SW 1271 (cell line): Measurements from ENCODE around the gene RALB.

Experiments used
- DNase-seq, 2 experiments: peaks; one replicate each; lab custom pipeline; 2025; lab: John Stamatoyannopoulos, UW

Gene RALB, protein sequence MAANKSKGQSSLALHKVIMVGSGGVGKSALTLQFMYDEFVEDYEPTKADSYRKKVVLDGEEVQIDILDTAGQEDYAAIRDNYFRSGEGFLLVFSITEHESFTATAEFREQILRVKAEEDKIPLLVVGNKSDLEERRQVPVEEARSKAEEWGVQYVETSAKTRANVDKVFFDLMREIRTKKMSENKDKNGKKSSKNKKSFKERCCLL

DNA sequence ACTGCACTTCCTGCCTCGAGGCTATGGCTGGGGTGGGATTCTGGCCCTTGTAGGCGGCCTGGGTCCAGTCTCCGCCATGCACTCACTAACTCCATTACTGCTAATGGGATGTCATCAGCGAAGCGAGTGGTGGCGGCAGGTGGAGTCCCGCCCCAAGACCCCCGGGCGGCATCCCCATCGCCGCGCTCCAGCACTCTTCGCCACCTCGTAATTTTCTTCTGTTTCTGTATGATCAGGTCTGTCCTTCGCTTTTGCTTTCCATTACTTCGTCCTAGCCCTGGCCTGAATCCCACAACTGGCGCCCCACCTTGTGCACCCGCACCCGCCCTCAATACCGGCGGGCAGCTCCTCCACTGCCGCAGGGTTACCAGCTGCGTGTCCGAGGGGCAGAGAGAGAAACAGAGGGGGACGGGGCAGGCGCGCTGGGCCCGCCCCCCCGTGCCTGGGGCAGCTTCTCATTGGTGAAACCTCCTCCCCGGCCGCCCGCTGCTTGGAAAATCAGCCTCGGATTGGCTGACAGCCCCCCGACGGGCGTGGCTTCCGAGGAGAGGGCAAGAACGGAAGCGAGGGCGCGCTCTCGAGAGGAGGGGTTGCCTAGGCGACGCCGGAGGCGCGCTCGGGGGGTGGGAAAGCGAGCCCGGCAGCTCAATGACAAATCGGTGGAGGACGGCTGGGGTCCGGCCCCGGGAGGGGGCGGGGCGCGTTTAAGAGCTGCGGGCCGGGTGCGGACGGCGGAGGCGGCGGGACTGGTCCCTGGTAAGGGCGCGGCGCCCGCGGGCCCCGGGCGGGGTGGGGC lies at the start of gene RALB:
Gene RALB, plus strand, starts transcription at position 628 of the 796 bp plus-strand sequence. CDS start 25,813 bp downstream, outside the sequence.
- peak; percentile 95 for DNase-seq

DNA sequence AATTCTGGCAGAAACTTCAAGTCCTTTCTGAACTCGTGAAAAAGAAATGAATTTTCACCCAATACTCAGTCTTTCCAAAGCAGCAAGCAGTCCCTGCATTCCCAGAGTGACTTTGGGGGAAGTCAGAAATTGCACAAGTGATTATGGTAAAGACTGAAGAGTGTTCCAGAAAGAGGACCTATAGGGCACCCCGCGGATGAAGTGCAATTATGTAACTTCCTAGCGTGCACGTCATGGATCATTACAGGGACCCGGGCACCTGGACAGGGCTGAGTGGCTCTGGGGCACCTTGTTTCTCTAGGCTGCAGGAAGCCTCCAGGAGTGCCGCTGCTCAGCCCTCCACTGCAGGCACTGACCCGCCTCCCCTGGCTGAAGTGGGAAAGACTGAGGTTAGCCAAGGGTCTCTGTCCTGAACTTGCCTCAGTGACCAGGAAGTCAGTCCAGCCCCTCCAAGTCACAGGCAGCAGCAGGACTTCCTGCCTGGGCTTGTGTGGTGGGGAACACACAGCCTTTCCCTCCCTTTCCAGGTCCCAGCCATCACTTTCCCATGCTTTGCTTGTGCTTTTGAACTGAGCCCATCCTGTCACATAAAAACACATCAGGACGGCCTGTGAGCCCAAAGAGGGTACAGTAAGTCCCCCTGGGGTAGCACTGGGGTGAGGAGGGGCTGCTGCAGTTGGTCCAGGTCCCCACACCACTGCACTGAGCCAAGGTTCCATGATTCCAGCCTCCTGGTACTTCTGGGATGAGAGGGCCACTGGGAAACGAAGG lies 49.2 kb upstream of the RALB start:
- no peak for DNase-seq

DNA sequence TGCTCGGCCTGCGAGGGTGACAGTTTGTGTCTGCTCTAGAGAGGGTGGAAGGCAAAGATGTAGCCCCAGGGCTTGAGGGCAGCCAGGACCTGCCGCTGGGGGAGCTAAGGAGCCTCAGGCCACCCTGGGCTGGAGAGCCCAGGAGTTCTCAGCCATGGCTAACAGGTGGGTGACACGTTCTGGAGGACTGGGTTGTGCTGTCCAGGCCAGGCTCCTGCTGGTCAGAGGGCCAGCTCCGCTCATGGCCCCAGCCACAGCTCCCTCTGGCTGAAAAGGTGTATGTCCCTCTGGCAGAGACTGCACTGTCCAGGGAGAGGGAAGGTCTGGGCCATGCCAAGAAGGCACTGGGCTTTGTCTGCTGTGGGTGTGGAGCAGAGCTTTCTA lies 48.6 kb upstream of the RALB start:
- DNase-seq = no peak

DNA sequence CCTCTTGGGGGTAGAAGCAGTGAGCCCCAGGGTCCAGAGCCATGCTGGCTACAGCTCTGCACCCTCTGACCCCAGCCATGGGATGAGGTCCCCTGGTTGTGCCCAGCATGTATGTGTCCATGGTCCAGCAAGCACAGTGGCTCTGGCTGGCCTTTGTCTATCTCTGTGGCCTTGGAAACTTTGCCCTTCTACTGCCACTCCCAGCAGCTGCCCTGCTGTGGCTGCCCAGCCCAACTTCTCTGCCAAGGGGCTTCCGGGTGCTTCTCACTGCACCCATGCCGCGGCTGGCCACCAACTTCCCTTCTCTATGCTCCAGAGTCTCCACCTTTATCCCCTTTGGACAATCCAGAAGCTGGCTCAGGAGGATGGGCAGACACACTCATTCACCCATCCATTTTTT lies 48.2 kb upstream of the RALB start:
- DNase-seq = no peak

DNA sequence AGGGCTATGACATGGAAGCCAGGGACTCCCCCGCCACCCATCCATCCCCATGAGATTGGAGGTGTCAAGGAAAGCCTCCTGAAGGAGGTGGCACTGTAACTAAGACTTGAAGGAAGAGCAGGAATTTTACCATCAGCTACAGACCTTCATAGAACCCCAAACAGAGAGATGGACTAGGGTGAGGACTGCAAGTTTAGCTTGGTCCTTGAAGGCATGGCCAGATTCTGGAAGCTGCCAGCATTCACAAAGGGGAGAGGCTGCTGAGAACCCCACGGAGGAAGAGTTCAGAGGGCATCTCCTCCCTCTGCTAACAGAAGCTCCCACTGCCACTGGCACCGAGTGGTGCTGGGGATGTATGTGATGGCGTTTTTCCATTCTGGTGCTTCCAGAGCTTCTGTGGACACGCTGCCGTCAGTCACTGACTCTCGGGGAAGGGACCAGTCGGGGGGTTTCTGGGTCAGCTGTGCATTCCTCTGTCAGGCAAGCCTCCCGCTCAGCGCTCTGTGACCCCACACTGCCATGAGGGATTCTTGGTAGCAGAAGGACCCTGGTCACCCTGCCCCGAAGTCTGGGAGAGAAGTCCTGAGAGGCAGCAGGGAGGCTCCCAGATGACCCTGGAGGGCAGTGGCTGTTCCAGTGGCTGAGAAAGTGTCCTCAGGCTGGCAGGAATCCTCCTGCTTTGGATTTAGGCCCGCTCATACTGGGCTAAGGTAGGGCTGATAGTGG lies 47.5 kb upstream of the RALB start:
- DNase-seq = no peak

DNA sequence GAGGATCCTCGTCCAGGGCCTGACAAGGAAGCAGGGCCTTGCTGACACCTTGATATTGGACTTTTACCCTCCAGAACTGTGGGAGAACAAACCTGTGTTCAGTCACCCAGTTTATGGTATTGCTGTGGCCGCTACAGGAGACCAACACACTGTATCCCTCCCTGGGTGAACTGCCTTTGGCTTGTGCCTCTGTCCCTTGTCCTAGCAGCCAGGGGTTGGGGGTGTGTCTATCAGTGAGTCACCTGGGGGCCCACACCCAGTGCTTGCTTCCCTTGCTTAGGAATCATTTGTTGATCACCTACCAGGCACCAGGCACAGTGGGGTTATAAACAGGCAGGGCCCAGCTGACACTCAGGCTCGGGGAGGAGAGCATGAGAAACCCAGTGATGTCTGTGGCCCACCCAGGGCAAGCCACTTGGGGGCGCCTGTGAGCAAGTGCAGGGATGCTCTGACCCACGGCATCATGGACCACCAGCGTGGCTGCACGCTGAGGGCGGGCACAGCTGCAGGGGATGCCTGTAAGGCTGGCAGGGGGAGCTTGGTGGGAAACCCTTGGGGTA lies 46.5 kb upstream of the RALB start:
- no peak for DNase-seq

DNA sequence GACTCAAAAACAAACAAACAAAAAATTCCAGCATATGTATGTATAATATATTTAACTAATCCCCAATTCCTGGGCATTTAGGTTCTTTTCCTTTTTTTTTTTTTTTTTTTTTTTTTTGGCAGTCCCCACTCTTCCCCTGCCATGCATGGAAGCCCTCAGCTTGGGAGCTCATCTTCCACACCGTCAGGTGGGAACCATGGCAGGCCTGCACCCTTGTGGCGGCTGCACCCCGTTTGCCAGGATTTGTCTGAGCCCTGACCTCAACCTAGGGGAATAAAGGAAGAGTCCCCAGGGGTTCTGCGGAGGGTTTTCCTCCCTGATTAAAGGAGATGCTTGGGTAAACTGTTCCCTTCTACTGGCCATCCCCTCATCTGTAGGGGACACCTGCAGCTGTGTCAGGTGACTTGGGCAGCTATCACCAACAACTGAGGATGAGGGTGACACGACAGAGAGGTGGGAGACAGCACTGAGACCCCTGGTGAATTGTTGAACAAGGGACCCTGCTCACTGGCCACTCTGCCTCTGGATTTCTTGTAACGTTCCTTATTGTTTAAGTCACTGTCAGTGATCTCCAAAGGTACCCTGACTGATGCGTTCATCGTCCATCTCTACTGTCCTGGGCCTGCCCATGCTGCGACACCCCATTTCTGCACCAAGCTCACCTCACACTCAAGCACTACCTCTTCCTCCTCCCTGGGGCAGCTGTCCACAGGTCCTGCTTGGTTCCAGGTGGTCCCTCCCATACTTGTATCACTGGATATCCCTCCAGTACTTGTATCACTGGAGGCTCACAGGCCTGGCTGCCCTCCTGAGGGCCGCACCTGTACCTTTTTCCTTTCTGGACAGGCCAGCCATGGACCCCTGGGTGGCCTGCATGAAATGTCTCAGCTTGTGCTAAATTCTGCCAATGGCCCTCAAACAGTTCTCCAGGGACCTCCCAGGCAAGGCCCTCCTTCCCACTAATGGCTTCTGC lies 44.0 kb upstream of the RALB start:
- DNase-seq = no peak

DNA sequence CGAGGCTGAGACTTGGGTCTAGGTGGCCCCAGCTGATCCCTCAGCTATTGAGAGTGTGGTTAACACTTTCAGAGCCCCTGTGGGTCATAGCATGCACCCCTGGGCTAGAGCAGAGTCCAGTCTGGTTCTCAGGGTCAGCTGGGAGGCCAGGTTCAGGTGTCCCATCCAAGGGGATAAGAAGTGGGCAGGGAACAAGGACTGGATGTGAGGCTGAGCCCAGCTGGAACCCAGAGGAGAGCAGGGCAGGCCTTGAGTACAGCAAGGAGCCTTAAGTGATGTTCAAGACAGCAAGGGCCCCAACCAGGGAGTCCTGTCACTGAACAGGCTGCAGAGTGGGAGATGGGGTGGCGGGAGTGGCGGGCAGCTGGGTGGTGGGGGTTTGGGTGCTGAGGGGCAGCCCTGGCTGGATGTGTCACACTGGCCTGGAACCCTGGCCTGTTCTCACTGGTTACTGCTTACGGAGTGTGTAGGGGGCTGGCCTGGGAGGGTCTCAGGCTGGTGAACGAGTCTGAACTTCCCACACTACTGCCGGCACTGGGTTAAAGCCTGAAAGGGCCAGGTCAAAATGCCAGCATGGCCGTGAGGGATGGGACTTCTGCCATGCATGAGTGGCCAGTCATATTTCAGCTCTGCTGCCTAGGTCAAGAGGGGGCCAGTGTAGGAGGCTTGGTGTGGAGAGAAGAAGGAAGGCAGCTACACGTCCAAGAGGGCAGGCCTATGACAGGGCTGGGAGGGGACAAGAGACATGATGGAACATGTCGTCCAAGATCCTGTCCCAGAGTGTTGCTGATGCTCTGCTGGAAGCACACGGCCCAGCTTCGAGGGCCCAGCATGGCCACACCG lies 43.0 kb upstream of the RALB start:
- no peak for DNase-seq

DNA sequence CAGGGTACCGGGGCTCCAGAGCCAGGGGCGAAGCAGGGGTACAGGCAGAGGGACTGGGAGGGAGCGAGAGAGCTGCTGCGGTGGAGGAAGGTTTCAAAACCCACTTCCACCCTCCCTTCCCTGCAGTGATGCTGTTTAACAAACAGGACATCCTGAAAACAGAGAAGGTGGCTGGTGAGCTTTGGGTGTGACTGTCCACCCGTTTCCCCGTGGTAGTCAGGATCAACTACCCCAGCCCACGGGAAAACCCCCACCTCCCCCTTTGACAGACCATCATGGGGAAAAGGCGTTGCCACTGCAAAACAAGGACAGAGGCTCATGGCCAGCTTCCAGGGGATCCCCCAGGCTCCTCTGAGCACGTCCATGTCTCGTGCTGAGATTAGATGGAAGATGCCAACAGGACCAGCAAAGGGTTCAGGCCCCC lies 42.4 kb upstream of the RALB start:
- no peak for DNase-seq

DNA sequence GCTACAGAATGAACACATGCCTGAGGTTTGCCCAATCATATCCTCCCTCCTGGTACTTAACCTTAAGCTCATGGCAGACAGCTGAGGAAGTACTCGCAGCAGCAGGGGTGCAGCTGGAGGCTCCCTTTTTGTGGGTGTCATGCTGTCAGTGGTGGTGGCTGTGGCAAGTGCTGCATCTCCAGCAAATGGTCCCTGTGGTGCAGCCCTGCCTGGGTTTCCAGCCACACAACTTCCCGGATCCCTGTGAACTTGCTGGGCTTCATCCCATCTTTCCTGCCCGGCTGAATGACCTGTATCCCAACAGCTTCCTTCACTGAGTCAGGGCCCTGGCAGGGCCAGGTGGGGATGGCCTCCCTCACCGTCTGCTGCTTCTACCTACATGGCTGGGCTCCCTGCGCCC lies 34.5 kb upstream of the RALB start:
- no peak for DNase-seq

DNA sequence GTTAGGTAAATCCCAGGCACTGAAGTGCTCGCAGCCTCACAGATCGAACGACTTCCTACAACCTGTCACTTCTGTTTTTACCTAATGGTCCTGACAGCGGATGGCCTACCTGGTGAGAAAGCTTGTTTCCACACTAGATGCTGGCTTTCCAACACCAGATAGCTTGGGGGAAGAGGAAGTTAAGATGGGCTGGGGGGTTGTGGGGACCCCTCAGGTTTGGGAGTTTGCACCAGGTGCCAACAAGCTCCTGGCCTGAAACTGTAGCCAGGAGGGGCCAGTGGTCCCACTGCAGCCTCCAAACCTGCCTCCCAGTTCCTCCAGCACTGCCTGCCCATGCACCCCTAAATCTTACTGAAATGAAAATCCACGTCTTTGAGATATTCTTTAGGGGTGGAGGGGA lies 33.4 kb upstream of the RALB start:
- no peak for DNase-seq

DNA sequence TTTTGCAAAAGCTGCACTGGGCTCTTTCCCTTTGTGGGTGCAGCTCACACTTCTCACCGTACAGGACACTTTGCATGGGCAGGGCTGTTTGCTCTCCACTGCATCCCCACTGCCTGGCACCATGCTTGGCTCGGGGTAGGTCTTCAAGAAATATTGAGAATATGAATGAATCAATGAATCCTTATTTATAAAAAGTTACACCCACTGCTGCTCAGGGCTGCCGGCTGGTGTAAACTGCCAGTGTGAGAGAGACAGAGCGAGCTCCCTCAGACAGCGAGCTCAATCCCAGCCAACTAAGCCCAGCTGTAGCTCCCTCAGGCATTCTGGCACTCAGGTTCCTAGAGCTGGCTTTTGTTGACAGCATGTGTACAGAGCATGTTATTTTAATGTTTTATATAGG lies 32.9 kb upstream of the RALB start:
- no peak for DNase-seq

DNA sequence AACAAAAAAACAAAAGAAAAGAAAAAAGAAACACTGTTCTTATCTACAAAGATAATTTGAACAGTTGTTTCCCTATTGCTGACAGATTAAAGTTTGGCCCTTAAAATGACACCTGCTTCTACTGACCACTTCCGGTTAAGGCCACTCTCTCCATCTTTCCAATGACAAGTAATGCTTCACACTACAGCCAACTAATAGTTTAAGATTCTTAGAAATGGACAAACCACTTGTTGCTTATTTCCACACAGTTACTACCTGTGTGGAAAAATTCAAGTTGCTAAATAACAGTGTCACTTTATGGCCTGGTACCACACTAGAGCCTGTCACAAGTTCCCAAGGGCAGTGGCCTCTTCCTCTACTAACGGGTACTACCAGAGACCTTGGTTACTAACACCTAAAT lies 31.9 kb upstream of the RALB start:
- DNase-seq = no peak

DNA sequence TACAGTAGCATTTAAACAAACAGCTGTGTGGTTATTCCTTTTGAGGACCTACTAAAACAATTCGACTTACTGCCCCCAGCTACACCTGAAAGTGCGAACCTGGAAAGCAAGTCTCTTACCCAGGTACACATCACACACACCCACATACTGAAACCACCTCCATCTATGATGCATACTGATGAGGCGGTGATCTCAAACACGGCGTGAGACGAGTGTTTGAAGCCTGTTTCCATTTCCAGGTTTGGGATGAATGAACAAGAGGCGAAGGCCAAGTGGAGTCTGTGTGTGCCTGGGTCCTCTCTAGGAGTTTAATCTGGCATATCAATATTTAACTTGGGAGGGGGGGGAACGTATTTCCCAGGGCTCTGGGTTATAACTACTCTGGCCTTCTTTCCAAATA lies 31.0 kb upstream of the RALB start:
- DNase-seq = no peak

DNA sequence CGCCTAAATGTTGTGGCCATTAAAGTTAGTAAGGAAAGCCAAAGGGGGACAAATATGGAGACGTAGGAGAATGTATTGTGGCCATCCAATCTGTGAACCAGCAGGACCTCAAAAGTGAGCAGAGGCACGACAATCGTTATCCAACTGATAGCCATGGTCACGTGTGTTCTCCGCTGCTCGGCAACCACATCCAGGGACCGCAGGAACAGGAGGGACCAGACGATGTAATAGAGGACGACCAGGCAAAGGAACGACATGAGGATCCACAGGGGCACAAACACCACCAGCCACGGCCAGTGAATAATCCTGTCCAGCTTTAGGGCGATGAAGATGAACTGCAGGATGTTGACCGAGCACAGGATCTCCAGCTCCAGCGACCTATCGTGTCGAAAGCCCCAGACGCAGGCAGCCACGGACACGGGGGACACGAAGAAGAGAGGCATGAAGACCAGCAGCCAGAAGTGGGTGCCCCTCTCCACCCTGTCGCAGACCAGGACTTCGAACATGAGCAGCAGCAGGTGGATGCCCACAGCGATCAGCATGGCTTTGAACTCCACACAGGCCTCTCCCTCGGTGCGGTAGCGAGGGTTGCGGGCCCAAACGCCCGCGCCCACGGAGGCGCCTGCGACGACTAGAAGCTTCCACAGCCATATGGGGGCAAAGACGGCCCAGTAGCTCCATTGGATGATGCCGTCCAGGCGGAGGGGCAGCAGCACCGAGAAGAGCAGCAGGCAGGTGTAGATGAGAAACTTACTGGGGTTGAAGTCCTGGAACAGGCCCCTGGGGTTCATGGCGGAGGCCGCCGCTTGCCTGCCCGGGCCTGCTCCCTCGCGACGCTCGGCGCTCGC lies 30.2 kb upstream of the RALB start:
- no peak for DNase-seq

DNA sequence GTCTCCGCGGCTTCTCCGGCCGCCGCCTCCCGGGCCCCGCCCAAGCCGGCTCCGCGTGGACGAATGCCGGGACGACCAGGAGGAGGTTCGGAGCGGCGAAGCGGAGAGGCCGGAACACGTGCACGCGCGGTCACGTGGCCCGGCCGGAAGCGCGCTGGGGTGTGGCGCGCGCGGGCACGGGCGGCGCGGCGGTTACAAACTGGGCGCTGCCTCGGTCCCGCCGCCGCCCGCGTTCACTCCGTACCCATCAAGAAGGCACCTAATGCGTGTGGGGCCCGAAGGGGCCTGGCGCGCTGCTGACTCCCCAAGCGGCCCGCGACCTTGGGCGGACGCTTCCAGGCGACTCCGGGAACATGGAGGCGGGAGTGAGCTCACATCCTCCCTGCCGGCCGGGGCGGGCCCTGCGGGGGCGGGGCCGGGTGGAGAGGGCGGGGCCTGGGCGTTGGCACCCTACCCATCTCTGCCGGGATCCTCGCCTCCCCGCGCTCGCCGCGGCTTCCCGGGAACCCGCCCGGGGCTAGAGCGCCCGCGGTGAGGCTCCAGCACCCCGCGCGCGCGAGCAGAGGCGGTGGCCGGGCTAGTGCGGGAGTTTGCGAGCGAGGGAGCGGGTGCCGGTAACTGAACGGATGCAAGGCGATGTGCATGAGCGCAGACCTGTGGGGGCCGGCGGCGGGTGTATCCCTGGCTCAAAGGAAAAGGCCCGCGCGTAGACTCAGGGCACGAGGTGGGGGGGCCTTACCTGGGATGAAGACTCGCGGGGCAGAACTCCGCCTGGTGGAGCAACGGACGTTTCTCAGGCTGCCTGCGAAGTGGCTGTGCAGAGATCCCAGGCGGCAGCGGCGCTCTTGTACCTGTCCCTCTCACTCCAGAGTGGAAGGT lies 29.4 kb upstream of the RALB start, which contains the start of gene TMEM185B:
Gene TMEM185B, minus strand, starts transcription at position 367 of the 879 bp plus-strand sequence. CDS start 424 bp downstream, outside the sequence.
- DNase-seq = peak; percentile 47 to 72

DNA sequence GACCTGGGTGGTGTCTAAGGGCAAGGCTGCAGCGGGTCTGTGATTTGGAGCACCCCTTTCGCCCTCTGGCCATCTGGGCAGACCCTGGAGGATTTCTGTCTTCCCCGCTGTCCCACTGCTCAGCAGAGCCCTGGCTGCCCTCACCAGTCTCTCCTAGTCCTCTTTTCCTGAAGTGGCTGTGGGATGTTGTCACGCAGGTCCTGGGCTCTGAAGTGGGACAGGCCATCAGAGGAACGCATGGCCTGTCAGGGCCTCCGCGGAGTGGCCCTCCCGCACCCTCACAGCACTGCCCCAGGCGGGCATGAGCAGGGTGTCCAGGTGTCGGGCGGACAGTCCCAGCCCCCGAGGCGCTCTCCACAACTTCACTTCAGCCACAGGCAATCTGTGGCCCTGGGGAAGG lies 28.4 kb upstream of the RALB start:
- DNase-seq = no peak
